ENCODE measurements around the gene RBM47.

DNA sequence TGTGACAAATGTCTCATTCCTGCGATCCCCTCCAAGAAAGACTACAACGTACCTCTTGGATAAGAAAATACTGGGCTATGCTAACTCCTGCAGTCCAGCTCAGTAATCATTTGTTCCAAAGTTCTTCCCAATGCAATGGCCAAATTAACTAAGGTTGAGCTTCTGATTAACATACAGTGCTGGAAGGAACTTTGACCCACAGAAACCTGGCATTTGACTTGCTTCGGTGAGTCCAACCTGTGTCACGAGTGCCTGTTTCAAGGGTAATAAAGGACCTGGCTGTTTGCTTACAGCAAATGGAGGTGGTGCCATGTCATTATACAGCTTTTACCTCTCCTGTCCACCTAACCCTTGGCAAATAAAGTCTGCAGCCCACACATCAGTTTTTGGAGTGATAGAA, 83.2 kb downstream of the RBM47 start:
- TF ChIP-seq, protein P1, sequence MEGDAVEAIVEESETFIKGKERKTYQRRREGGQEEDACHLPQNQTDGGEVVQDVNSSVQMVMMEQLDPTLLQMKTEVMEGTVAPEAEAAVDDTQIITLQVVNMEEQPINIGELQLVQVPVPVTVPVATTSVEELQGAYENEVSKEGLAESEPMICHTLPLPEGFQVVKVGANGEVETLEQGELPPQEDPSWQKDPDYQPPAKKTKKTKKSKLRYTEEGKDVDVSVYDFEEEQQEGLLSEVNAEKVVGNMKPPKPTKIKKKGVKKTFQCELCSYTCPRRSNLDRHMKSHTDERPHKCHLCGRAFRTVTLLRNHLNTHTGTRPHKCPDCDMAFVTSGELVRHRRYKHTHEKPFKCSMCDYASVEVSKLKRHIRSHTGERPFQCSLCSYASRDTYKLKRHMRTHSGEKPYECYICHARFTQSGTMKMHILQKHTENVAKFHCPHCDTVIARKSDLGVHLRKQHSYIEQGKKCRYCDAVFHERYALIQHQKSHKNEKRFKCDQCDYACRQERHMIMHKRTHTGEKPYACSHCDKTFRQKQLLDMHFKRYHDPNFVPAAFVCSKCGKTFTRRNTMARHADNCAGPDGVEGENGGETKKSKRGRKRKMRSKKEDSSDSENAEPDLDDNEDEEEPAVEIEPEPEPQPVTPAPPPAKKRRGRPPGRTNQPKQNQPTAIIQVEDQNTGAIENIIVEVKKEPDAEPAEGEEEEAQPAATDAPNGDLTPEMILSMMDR (IDR thresholded peaks at IDR 0.05) = no peak
- TF ChIP-seq POLR2A (IDR thresholded peaks at IDR 0.05) = no peak

Data from Peyer's patch (tissue), 4 donors.